Hepatocyte (in vitro differentiated cells): ENCODE results near the gene SLC25A25.

Experiments used
- EZH2 ChIP-seq: fragments of 200-600 bp; sonication (generic); IDR thresholded peaks from 2 replicates; pipeline ENCODE4 v1.6.1; 2016; ENCODE audit warnings: antibody characterized with exemption, mild to moderate bottlenecking, borderline replicate concordance
- EZH2phosphoT487 ChIP-seq: fragments of 200-600 bp; sonication (generic); IDR thresholded peaks from one replicate; pipeline ENCODE4 v1.6.1; 2018; ENCODE audit warnings: antibody characterized with exemption, mild to moderate bottlenecking, low read depth, moderate library complexity; ENCODE audit not compliant: unreplicated experiment, severe bottlenecking
- TF ChIP-seq, protein P1 (sequence below): fragments of 200-600 bp; sonication (generic); IDR thresholded peaks from 2 replicates; pipeline ENCODE4 v1.5.1; 2016; ENCODE audit warnings: antibody characterized with exemption, mild to moderate bottlenecking; ENCODE audit not compliant: poor library complexity

DNA sequence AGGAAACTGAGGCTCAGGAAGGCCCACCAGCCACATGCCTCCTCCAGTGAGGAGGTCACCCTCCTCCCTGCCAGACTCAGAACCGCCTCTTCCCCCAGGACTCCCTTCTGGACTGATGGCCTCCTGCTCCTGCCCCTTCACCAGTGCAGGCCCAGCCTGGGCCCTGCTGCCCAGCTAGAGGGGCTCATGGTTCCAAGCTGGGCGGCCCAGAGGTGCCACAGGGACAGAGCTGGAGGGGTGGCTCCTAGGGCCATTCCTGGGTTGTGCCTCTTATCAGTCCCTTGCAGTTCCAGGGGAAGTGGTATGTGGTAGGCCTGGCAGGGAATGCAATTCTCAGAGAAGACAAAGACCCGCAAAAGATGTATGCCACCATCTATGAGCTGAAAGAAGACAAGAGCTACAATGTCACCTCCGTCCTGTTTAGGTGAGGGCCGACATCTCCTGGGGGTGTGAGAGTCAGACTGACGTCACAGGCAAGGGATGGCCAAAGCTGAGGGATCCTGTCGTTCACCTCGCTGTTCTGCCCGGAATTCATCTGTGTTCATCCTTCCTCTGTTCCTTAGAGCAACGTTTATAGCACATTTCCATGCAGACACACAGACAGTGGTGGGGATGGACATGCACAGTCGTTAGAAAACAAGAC lies 82.0 kb downstream of the SLC25A25 start:
- no peak for TF ChIP-seq EZH2phosphoT487
- TF ChIP-seq, protein P1, sequence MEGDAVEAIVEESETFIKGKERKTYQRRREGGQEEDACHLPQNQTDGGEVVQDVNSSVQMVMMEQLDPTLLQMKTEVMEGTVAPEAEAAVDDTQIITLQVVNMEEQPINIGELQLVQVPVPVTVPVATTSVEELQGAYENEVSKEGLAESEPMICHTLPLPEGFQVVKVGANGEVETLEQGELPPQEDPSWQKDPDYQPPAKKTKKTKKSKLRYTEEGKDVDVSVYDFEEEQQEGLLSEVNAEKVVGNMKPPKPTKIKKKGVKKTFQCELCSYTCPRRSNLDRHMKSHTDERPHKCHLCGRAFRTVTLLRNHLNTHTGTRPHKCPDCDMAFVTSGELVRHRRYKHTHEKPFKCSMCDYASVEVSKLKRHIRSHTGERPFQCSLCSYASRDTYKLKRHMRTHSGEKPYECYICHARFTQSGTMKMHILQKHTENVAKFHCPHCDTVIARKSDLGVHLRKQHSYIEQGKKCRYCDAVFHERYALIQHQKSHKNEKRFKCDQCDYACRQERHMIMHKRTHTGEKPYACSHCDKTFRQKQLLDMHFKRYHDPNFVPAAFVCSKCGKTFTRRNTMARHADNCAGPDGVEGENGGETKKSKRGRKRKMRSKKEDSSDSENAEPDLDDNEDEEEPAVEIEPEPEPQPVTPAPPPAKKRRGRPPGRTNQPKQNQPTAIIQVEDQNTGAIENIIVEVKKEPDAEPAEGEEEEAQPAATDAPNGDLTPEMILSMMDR, result no peak
- no peak for TF ChIP-seq EZH2
